Measurements from ENCODE around the gene LRRC49.

DNA sequence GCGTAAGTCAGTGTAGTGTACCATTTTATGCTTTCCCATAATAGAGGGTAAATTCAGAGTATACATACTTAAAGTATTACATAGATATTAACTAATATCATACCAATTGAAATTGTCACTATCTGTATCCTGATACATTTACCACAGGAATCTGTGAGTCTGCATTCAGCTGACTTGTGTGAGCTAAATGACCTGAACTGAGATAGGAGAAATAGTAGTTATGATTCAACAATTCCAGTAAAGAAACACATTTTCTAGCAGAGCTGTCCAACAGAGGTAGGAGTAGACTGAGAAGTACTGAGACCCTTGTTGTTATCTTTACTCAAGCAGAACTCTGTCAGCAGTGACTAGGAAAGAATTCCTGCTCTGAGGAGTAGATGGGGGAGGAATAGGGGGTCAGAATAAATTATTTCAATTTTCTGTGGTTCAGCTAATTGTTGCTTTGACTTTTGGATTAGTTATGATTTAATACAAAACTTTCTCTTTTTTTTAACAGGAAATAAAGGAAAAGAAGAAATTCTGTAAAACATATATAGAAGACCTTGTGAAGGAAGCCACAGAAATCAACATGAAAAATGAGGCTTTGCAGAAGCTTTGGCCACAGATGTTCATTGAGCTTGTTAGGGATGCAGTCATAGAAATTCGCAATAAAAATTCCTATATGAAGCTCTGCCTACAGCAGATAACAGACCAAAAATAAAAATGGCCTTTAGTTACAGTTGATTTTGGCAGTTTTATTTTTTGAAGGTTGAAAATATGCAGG is 156.5 kb downstream of the LRRC49 start:
- TF ChIP-seq FOXA1 (IDR thresholded peaks at IDR 0.05), result no peak
- no peak for TF ChIP-seq TARDBP (IDR thresholded peaks at IDR 0.05)
- TF ChIP-seq LEF1 (IDR thresholded peaks at IDR 0.05; ENCODE audit: borderline replicate concordance), result no peak
- TF ChIP-seq NFRKB (IDR thresholded peaks at IDR 0.05), result no peak
- TF ChIP-seq FOXK2 (IDR thresholded peaks at IDR 0.05), result no peak
- no peak for TF ChIP-seq SUZ12 (IDR thresholded peaks at IDR 0.05)
- TF ChIP-seq ARNT (IDR thresholded peaks at IDR 0.05), result no peak
- no peak for TF ChIP-seq FOXM1 (IDR thresholded peaks at IDR 0.05; ENCODE audit: borderline replicate concordance)
- TF ChIP-seq ZNF384 (IDR thresholded peaks at IDR 0.05), result no peak
- TF ChIP-seq HDGF (IDR thresholded peaks at IDR 0.05; ENCODE audit: borderline replicate concordance), result no peak
- TF ChIP-seq, protein P1, sequence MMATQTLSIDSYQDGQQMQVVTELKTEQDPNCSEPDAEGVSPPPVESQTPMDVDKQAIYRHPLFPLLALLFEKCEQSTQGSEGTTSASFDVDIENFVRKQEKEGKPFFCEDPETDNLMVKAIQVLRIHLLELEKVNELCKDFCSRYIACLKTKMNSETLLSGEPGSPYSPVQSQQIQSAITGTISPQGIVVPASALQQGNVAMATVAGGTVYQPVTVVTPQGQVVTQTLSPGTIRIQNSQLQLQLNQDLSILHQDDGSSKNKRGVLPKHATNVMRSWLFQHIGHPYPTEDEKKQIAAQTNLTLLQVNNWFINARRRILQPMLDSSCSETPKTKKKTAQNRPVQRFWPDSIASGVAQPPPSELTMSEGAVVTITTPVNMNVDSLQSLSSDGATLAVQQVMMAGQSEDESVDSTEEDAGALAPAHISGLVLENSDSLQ (IDR thresholded peaks at IDR 0.05), result no peak
- TF ChIP-seq BHLHE40 (IDR thresholded peaks at IDR 0.05; ENCODE audit: borderline replicate concordance), result no peak
- no peak for TF ChIP-seq CTBP1 (IDR thresholded peaks at IDR 0.05; ENCODE audit: borderline replicate concordance)
